ENCODE data around the gene RTN4RL1.

DNA sequence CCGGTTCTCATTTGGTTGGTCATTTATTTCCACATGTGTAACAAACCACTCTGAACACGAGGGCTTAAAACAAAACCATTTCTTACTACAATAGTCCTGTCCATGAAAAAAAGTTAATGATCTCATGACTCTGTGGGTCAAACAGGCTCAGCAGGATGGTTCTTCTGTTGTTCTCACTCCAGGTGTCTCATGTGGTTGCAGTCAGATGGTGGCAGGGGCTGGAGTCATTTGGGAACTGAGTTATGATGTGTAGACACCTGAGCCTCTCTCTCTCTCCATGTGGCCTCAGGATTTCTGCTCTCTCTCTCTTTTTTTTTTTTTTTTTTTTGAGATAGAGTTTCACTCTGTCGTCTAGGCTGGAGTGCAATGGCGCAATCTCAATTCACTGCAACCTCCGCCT lies 55.4 kb downstream of the RTN4RL1 start:
- TF ChIP-seq, protein P1, sequence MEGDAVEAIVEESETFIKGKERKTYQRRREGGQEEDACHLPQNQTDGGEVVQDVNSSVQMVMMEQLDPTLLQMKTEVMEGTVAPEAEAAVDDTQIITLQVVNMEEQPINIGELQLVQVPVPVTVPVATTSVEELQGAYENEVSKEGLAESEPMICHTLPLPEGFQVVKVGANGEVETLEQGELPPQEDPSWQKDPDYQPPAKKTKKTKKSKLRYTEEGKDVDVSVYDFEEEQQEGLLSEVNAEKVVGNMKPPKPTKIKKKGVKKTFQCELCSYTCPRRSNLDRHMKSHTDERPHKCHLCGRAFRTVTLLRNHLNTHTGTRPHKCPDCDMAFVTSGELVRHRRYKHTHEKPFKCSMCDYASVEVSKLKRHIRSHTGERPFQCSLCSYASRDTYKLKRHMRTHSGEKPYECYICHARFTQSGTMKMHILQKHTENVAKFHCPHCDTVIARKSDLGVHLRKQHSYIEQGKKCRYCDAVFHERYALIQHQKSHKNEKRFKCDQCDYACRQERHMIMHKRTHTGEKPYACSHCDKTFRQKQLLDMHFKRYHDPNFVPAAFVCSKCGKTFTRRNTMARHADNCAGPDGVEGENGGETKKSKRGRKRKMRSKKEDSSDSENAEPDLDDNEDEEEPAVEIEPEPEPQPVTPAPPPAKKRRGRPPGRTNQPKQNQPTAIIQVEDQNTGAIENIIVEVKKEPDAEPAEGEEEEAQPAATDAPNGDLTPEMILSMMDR (IDR thresholded peaks at IDR 0.05) = no peak
- no peak for TF ChIP-seq POLR2A (IDR thresholded peaks at IDR 0.05)

Measured in right lobe of liver (tissue), 4 donors.